Heart right ventricle (tissue), 16 donors: ENCODE measurements around the gene SHISAL2A. TPM values are rescaled to one million over a fixed set of nuclear protein-coding genes. Genes with fewer than 3 reads are reported as not detected.

ENCODE experiments used
- ATAC-seq, 8 donors: fragments of 200-7000 bp; cut with Tn5 transposase; one replicate each; pipeline ENCODE4 v1.9.1; 2020; ENCODE audit warnings: mild to moderate bottlenecking in 8 of 8, moderate library complexity in 8 of 8, moderate number of reproducible peaks in 1 of 8
- DNase-seq, 2 donors: peaks; one replicate each; pipeline ENCODE4 v3.0.0-alpha.2; 2020
- H3K27ac ChIP-seq, 10 donors: fragments of 200-600 bp; sonication (generic) in 2 of 10; one replicate each; pipeline versions ENCODE4 v1.5.0 to v1.8.0; 2020 to 2022; ENCODE audit warnings: mild to moderate bottlenecking in 3 of 10
- H3K27me3 ChIP-seq, 7 donors: fragments of 200-600 bp; one replicate each; pipeline ENCODE4 v1.8.0; 2021 to 2022; ENCODE audit warnings: mild to moderate bottlenecking in 2 of 7
- H3K36me3 ChIP-seq, 9 donors: fragments of 200-600 bp; sonication (generic) in 1 of 9; one replicate each; pipeline versions ENCODE4 v1.5.0 to v1.8.0; 2020 to 2022; ENCODE audit warnings: mild to moderate bottlenecking in 2 of 9
- H3K4me1 ChIP-seq, 9 donors: fragments of 200-600 bp; sonication (generic) in 1 of 9; one replicate each; pipeline versions ENCODE4 v1.5.0 to v1.8.0; 2020 to 2022; ENCODE audit warnings: mild to moderate bottlenecking in 4 of 9
- H3K4me3 ChIP-seq, 10 donors: fragments of 200-600 bp; sonication (generic) in 2 of 10; one replicate each; pipeline versions ENCODE4 v1.5.0 to v1.8.0; 2020 to 2022; ENCODE audit warnings: mild to moderate bottlenecking in 7 of 10, moderate library complexity in 2 of 10
- H3K9me3 ChIP-seq, 11 donors: fragments of 200-600 bp in 10 of 11; sonication (generic) in 2 of 11; one replicate each; pipeline versions ENCODE4 v1.5.0 to v1.8.0; 2013 to 2022; ENCODE audit warnings: mild to moderate bottlenecking in 2 of 11, control low read depth in 1 of 11, moderate library complexity in 1 of 11
- CTCF ChIP-seq, 9 donors: fragments of 200-600 bp; sonication (generic) in 2 of 9; IDR thresholded peaks; one replicate each; pipeline versions ENCODE4 v1.5.0 to v1.8.0; 2021 to 2022; ENCODE audit warnings: antibody characterized with exemption in 9 of 9, mild to moderate bottlenecking in 5 of 9, moderate library complexity in 1 of 9
- WGBS, 2 donors: extraction: QIAGEN DNeasy Blood & Tissue Kit; methylation state at CpG; one replicate each; pipeline ENCODE4 v1.1.7; 2013; ENCODE audit warnings: inconsistent platforms in 1 of 2; 5-methylcytosine and 5-hydroxymethylcytosine counted together
- intact Hi-C, 10 donors: fragments of 100-400 bp; cut with DNase I; formaldehyde crosslinking; loops; one replicate each; pipeline versions ENCODE4 v1.11.1 to v1.14.2; 2022
- polyA plus RNA-seq, 2 donors: library from polyadenylated mRNA; stranded (reverse); fragments of 200-250 nt; gene quantifications; one replicate each; pipeline ENCODE4 v1.2.3, GENCODE V29; 2013
- total RNA-seq, 10 donors: library from RNA; stranded (reverse); fragmentation: NEBNext Ultra II Directional in 3 of 10; extraction: Animal tissue kit (Norgen Biotek cat#: 25700) in 3 of 10; gene quantifications; one replicate each; pipeline versions ENCODE4 v1.2.1 to v1.2.4, GENCODE V29; 2021 to 2023
- donor health status: Arrhythmogenic right ventricular cardiomyopathy.
- donor health status: ischemic (EF 13 %, LVEDD 7.1; RV severe dilation, severe dysfunction).
- donor health status: healthy with polysubstance abuse.
- donor health status: DM: no; HTN: yes; CAD: no.
- donor health status: DM: no; HTN: no; CAD: no.
- donor health status: ischemic (EF 25% LVEDD 6.9; RV normal size, moderate dysfunction).
- donor health status: ischemic (EF 25% LVEDD 5.7; RV mildly dilated, moderate dysfunction).
- donor health status: healthy.
- donor health status: DM: yes; HTN: yes; CAD: no.
- donor health status: Ischemic cardiomyopathy.
- donor health status: ischemic (EF 35%, LVEDD 5.7; RV mildly dilated, moderate dysfunction).
- donor health status: nonischemic (EF 11% LVEDD 7.7; RV severe dilation, severe dysfunction).
- donor health status: DM: yes; HTN: yes; CAD: no.
- donor health status: PGD.
- donor health status: ischemic (EF 29% LVEDD 5.4; RV normal size, mild dysfunction).
- donor health status: nonischemic (EF 23%, LVEDD 6.1; RV moderate dilation, normal function).

Gene SHISAL2A
- total and polyA plus RNA-seq, 12 donors = 0.10 to 0.22 (median 0.19) TPM; not detected in 9

DNA sequence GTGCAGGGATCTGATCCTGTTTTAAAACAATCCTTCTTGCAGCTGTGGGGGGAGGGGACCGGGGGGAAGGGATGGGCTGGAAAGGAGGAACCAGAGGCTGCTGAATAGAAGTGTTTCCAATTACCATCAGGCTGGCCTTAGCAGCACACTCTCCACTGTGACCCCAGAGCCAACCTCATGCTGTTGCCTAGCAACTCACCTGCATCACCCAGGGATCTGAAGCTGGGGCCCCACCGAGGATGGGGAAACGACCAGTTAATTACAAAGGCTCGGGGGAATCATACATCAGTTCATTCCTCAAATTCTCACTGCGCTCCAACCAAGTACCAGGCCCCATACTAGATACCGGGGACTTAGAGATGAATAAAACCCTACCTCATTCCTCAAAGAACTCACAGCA, 42.7 kb upstream of the SHISAL2A start:
- no peak for DNase-seq
- no peak for TF ChIP-seq CTCF (IDR thresholded peaks at IDR 0.05)
- Histone ChIP-seq H3K36me3 (no peaks in the 10 kb centered on the region), H3K4me3 (no peak overlapping the region), H3K27me3 (no peaks in the 10 kb centered on the region), H3K27ac (no peak overlapping the region), H3K4me1 (peaks cover 0 to 12% (median 0%) of the 10 kb centered on the region in 9 donors), H3K9me3 (no peaks in the 10 kb centered on the region)
- no peak for ATAC-seq
- intact Hi-C loops = no loop called here
- WGBS, 2 donors = 51 to 61% methylated on average over 6 of the region's 6 CpGs

DNA sequence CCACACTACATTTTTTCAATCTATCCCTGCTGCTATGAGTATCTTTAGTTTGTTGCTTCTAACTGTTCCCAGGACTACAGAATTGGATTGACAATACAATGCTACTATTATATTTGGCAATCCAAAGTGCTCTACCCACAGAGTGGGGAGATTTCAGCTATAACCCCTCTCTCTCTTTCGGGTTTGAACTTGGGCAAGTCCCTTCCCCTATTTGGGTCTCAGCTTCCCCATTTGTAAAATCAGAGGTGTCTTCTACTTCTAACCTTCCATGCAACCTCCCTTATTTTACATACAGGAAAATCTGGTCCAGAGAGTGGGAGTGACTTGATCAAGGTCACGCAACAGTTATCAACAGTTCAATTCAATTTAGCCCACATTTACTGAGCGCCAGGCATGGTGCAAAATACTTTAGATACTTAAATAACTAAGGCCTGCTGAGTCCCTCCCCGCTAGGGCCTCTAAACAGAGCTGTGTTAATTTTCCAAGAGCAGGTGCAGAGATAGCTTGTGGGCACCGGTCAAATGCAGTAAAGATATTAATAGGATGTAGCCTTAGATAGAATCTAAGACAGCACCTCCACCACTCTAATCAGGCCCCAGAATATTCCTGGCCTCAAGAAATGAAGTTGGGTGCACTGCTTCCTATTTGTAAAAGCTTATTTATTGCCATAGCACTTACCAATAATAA, 40.2 kb upstream of the SHISAL2A start:
- no peak for TF ChIP-seq CTCF (IDR thresholded peaks at IDR 0.05)
- WGBS, 2 donors = 59 to 67% methylated on average over 5 of the region's 5 CpGs
- H3K9me3 ChIP-seq = no peaks in the 10 kb centered on the region
- peak overlapping the region in 1 of 10 donors; percentile 14 for H3K27ac ChIP-seq
- H3K36me3 ChIP-seq = no peaks in the 10 kb centered on the region
- no peaks in the 10 kb centered on the region for H3K27me3 ChIP-seq
- ATAC-seq = no peak
- H3K4me3 ChIP-seq = no peak overlapping the region
- H3K4me1 ChIP-seq = peaks cover 0 to 15% (median 0%) of the 10 kb centered on the region in 9 donors
- no peak for DNase-seq
- intact Hi-C loops = no loop called here

DNA sequence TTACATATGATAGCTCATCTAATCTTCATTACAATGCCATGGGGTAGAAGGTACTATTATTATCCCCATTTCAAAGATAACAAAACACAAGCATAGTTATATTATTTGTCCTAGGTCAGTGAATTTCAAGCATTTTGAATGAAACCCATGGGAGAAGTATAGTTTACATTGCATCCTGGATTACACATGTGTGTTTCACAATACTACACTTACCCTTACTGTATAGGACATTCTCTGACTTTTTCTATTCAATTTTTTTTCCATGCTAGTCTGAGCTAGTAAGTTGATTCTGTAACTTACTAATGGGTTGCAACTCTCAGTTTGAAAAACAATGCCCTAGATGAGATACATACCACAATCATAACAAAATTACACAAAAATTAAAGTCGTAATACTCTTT, 39.5 kb upstream of the SHISAL2A start:
- ATAC-seq = no peak
- Histone ChIP-seq H3K9me3 (no peaks in the 10 kb centered on the region), H3K27ac (no peak overlapping the region), H3K4me3 (no peak overlapping the region), H3K36me3 (no peaks in the 10 kb centered on the region), H3K27me3 (no peaks in the 10 kb centered on the region), H3K4me1 (peaks cover 0 to 11% (median 0%) of the 10 kb centered on the region in 9 donors)
- intact Hi-C loops = no loop called here
- no peak for TF ChIP-seq CTCF (IDR thresholded peaks at IDR 0.05)
- DNase-seq = no peak
- 95 to 97% methylated on average over 1 of the region's 1 CpG for WGBS, 2 donors

DNA sequence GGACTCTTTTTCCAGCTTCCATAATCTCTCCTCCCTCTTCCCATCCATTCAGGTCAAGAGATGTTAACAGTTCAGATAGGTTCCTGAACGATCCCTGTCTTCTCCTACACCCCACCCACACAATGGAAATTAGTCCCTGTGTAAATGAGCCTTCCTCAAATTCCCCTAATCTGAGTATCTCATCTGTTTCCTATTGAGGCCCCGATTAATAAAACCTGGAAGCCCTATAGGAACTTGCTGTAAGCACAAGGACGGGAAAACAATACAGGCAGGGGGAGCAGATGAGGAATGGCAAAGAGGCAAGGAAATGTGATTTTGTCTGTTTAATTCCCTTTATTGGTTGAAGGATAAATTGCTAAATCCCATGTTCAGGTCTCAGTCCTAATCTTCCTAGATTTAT, 37.9 kb upstream of the SHISAL2A start:
- no peak for TF ChIP-seq CTCF (IDR thresholded peaks at IDR 0.05)
- no peak overlapping the region for H3K27ac ChIP-seq
- ATAC-seq = peak in 4 of 8 donors; percentile 16 to 41 (median 30)
- intact Hi-C loops = no loop called here
- no peaks in the 10 kb centered on the region for H3K27me3 ChIP-seq
- no peaks in the 10 kb centered on the region for H3K36me3 ChIP-seq
- no peaks in the 10 kb centered on the region for H3K9me3 ChIP-seq
- H3K4me1 ChIP-seq = peaks cover 0 to 9% (median 0%) of the 10 kb centered on the region in 9 donors
- WGBS, 2 donors = 43 to 47% methylated on average over 3 of the region's 3 CpGs
- DNase-seq = no peak
- no peak overlapping the region for H3K4me3 ChIP-seq
